ENCODE measurements around the gene PPHLN1. TPM values are rescaled to one million over a fixed set of nuclear protein-coding genes. Genes with fewer than 3 reads are reported as not detected.

PPHLN1 gene
- total RNA-seq, 1 donor from 2014 or later = 59.7 TPM

DNA sequence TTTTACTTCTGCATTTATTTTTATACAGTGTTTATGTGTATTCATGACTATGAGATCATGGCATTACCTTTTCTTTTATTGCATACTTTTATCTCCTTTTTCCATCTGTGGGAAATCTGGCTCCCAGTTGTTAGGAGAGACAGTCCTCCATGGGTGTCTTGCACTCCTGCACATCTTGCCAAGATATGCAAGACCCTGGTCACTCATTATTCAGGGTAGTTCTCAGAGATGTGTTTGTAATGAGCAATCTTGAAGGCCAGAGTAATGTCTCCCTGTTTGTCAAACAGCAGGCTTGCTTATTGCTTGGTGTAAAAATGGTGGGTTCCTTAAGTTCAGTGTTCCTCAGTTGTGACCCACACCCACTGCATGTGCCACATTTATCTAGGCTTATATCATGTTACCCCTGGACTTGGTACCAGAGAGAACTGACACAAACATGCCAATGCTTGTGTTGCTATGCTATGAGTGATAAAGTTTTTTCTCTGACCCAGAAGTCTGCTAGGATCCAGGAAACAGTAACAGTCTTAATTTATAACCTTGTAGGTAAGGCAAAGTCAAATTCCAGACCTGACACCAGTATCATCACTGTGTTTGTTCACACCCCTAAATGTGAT is 36.8 kb downstream of the PPHLN1 start:
- no peaks in the 10 kb centered on the region for H3K27me3 Mint-ChIP-seq
- TF ChIP-seq, protein P1, sequence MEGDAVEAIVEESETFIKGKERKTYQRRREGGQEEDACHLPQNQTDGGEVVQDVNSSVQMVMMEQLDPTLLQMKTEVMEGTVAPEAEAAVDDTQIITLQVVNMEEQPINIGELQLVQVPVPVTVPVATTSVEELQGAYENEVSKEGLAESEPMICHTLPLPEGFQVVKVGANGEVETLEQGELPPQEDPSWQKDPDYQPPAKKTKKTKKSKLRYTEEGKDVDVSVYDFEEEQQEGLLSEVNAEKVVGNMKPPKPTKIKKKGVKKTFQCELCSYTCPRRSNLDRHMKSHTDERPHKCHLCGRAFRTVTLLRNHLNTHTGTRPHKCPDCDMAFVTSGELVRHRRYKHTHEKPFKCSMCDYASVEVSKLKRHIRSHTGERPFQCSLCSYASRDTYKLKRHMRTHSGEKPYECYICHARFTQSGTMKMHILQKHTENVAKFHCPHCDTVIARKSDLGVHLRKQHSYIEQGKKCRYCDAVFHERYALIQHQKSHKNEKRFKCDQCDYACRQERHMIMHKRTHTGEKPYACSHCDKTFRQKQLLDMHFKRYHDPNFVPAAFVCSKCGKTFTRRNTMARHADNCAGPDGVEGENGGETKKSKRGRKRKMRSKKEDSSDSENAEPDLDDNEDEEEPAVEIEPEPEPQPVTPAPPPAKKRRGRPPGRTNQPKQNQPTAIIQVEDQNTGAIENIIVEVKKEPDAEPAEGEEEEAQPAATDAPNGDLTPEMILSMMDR (conservative IDR thresholded peaks at IDR 0.05) = no peak
- H3K4me3 Mint-ChIP-seq = no peak overlapping the region
- H3K4me1 Mint-ChIP-seq (ENCODE audit: unreplicated experiment) = peaks cover 3% of the 10 kb centered on the region
- H3K9me3 Mint-ChIP-seq = no peaks in the 10 kb centered on the region
- H3K36me3 Mint-ChIP-seq = peaks cover 10% of the 10 kb centered on the region
- no peak overlapping the region for H3K27ac Mint-ChIP-seq
- no peak for DNase-seq (ENCODE audit: extremely low spot score, unreplicated experiment)

- no peak overlapping the region for H3K27ac Mint-ChIP-seq
- no peak for DNase-seq (ENCODE audit: extremely low spot score, unreplicated experiment)
- H3K9me3 Mint-ChIP-seq = no peaks in the 10 kb centered on the region
- no peaks in the 10 kb centered on the region for H3K27me3 Mint-ChIP-seq
- no peak overlapping the region for H3K4me3 Mint-ChIP-seq
- H3K36me3 Mint-ChIP-seq = peaks cover 4% of the 10 kb centered on the region
- TF ChIP-seq, protein P1 (conservative IDR thresholded peaks at IDR 0.05) = no peak
- peaks cover 3% of the 10 kb centered on the region for H3K4me1 Mint-ChIP-seq (ENCODE audit: unreplicated experiment)
Observed at GRCh38 chr12:42364692-42365091, 38.7 kb downstream of the PPHLN1 start.

DNA sequence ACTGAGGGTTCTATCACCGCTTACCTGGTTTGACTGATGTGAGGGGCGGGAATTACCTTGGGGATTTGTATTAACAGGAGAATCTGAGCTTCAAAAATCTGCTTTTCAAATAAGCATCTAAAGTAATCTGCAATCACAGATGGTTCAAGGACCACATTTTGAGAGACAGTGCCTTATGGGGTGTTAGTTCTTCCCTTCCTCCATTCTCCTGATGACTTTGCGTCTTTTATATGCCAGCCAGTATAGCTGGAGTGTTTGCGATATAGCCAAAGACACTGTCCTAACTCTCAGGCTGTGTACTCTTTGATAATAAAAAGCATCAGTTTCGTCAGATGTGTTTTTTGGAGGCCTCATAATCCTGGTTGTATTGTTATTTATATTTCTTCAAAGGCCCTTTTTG is 39.5 kb downstream of the PPHLN1 start:
- Mint-ChIP-seq H3K27me3 (no peaks in the 10 kb centered on the region), H3K27ac (no peak overlapping the region)

GRCh38 chr12:42370013-42370412 is 44.0 kb downstream of the PPHLN1 start:
- Mint-ChIP-seq H3K4me1 (ENCODE audit: unreplicated experiment) (peaks cover 3% of the 10 kb centered on the region), H3K9me3 (no peaks in the 10 kb centered on the region), H3K27ac (no peak overlapping the region), H3K4me3 (no peak overlapping the region), H3K36me3 (peaks cover 14% of the 10 kb centered on the region), H3K27me3 (no peaks in the 10 kb centered on the region)
- no peak for DNase-seq (ENCODE audit: extremely low spot score, unreplicated experiment)
- TF ChIP-seq, protein P1 (conservative IDR thresholded peaks at IDR 0.05) = no peak

More for the DNA sequence above, 39.5 kb downstream of the PPHLN1 start:
- peaks cover 6% of the 10 kb centered on the region for H3K36me3 Mint-ChIP-seq
- no peaks in the 10 kb centered on the region for H3K9me3 Mint-ChIP-seq
- no peak overlapping the region for H3K4me3 Mint-ChIP-seq
- H3K4me1 Mint-ChIP-seq (ENCODE audit: unreplicated experiment) = peaks cover 3% of the 10 kb centered on the region
- TF ChIP-seq, protein P1 (conservative IDR thresholded peaks at IDR 0.05) = no peak
- no peak for DNase-seq (ENCODE audit: extremely low spot score, unreplicated experiment)

GRCh38 chr12:42372154-42372791 is 46.3 kb downstream of the PPHLN1 start:
- TF ChIP-seq, protein P1 (conservative IDR thresholded peaks at IDR 0.05) = peak; percentile 86
- no peaks in the 10 kb centered on the region for H3K4me1 Mint-ChIP-seq (ENCODE audit: unreplicated experiment)
- H3K27ac Mint-ChIP-seq = no peak overlapping the region
- DNase-seq (ENCODE audit: extremely low spot score, unreplicated experiment) = no peak
- H3K4me3 Mint-ChIP-seq = no peak overlapping the region
- H3K27me3 Mint-ChIP-seq = no peaks in the 10 kb centered on the region
- H3K36me3 Mint-ChIP-seq = peaks cover 20% of the 10 kb centered on the region
- no peaks in the 10 kb centered on the region for H3K9me3 Mint-ChIP-seq

Data from type B pancreatic cell (in vitro differentiated cells).